Measurements from ENCODE around the gene RASA3.
"Not testable (repeated sequence)": the region's sequence is repeated elsewhere in the genome, so short reads cannot be mapped to it uniquely, and the experiment has no call there.

RASA3 gene

DNA sequence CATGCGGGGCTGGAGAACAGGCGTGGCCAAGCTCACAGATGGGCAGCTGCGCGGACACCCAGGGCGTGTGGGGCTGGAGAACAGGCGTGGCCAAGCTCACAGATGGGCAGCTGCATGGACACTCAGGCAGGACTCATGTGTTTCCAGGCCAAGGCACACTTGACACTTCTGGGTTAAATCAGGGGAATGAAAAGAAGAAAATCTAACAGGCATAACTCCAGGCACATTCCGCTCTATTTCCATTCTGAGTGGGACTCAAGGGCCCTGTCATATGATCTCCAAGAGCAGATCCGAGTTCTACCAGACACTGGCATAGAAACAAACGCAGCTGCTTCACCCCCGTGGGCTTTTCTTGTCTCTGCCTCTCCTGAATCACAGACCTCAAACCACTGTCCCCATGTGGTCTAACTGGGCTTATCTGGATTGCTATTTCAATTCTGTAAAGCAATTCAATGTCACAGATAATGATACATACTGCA lies 141.2 kb downstream of the RASA3 start:
- no peak for TF ChIP-seq CTCF (IDR thresholded peaks at IDR 0.05; ENCODE audit: low read depth, low read length)
- DNase-seq (ENCODE audit: low read depth, low spot score): no peak
- in situ Hi-C loops (cut with HindIII; ENCODE audit: low sequenced_read_pairs): no loop called here
- H3K4me3 ChIP-seq (ENCODE audit: low read depth, low read length): no peak overlapping the region

- in situ Hi-C loops (cut with HindIII; ENCODE audit: low sequenced_read_pairs): no loop called here
- no peak overlapping the region for H3K4me3 ChIP-seq (ENCODE audit: low read depth, low read length)
- DNase-seq (ENCODE audit: low read depth, low spot score): no peak
- TF ChIP-seq CTCF (IDR thresholded peaks at IDR 0.05; ENCODE audit: low read depth, low read length): no peak
Observed at GRCh38 chr13:113990321-113990837, 142.0 kb downstream of the RASA3 start.

DNA sequence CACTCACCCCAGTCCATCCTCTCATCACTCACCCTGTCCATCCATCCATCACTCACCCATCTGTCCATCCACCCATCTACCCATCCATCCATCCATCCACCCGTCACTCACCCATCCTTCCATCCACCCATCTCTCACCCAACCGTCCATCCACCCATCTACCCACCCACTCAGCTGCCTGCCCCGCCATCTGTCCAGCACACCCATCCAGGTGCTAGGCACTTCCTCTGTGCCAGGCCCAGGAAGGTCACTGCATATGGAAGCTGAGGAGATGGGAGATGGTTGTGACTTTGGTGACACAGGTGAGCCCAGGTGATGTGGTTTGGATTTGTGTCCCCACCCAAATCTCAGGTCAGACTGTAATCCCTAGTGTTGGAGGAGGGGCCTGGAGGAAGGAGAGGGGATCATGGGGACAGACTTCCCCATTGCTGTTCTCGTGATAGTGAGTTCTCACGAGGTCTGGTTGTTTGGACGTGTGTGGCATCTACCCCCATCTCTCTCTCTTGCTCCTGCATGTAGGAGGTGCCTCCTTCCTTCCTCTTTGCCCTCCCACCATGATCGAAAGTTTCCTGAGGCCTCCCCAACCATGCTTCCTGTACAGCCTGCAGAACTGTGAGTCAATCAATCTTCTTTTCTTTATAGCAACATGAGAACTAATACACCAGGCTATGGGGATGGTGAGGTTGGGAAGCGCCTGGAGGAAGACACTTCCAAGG lies 142.7 kb downstream of the RASA3 start:
- DNase-seq (ENCODE audit: low read depth, low spot score): no peak
- in situ Hi-C loops (cut with HindIII; ENCODE audit: low sequenced_read_pairs): no loop called here
- TF ChIP-seq CTCF (IDR thresholded peaks at IDR 0.05; ENCODE audit: low read depth, low read length): no peak
- no peak overlapping the region for H3K4me3 ChIP-seq (ENCODE audit: low read depth, low read length)

- DNase-seq (ENCODE audit: low read depth, low spot score); H3K4me3 ChIP-seq (ENCODE audit: low read depth, low read length); in situ Hi-C loops (cut with HindIII; ENCODE audit: low sequenced_read_pairs): not testable (repeated sequence)
Observed at GRCh38 chr13:113988859-113989258, 143.6 kb downstream of the RASA3 start.

DNA sequence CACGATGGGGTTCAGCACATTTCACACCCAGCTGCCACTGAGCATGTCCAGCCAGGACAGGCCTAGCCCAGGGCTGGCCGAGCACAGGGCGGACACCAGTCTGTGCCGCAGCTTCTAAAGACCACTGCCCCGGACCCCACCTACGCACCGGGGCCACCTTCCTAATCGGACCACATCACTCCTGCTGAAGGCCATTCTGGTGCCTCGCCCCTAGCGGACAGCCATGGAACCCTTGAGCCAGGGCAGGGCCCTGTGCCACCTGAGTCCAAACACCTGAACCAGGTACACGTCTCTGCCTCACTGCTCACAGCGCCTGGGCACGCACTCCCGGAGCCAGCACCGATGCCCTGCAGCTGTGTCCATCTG lies 150.1 kb downstream of the RASA3 start:
- TF ChIP-seq CTCF (IDR thresholded peaks at IDR 0.05; ENCODE audit: low read depth, low read length): no peak
- in situ Hi-C loops (cut with HindIII; ENCODE audit: low sequenced_read_pairs): no loop called here
- no peak overlapping the region for H3K4me3 ChIP-seq (ENCODE audit: low read depth, low read length)
- DNase-seq (ENCODE audit: low read depth, low spot score): no peak

DNA sequence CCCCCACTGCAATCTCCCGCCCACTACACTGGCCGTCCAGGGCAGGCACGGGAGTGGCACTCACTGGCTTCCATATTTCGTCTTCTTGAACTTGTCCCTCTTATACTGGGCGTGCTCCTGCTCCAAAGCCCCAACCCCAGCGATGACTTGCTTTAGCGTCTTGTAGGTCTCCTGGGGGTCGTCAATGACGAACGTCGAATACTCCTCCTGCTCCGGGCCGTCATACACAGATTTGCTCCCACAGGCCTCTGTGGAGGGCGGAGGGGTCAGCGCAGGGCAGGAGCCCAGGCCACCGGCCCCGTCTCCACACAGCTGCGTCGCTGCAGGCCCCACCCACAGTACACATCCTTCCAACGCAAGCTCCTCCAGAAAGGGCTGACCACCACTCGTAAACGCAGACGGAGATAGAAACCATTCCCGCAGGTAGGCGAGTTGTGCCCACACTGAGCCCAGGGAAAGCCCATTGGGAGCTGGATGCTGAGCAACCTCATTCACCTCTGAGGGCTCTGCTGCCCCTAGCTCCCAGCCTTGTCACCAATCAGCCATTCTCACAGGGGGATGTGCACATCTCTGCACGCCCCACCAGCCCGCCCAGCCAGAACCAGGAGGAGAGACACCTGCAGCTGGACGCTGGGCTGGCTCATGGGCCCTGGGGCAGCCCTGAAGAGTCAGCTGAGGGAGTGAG lies 150.7 kb downstream of the RASA3 start:
- no peak overlapping the region for H3K4me3 ChIP-seq (ENCODE audit: low read depth, low read length)
- TF ChIP-seq CTCF (IDR thresholded peaks at IDR 0.05; ENCODE audit: low read depth, low read length): no peak
- in situ Hi-C loops (cut with HindIII; ENCODE audit: low sequenced_read_pairs): no loop called here
- DNase-seq (ENCODE audit: low read depth, low spot score): no peak

- no peak overlapping the region for H3K4me3 ChIP-seq (ENCODE audit: low read depth, low read length)
- in situ Hi-C loops (cut with HindIII; ENCODE audit: low sequenced_read_pairs): no loop called here
- peak; percentile 84 for DNase-seq (ENCODE audit: low read depth, low spot score)
- TF ChIP-seq CTCF (IDR thresholded peaks at IDR 0.05; ENCODE audit: low read depth, low read length): no peak
Observed at GRCh38 chr13:113981194-113981605, 151.2 kb downstream of the RASA3 start.

Measured in astrocyte of the spinal cord (primary cell).